ENCODE data around the gene CREB5.

CREB5 gene

GRCh38 chr7:28714459-28715120, 302.3 kb downstream of the CREB5 start:
- no peak for DNase-seq (ENCODE audit: low spot score)

GRCh38 chr7:28717445-28718054, 305.2 kb downstream of the CREB5 start:
- DNase-seq (ENCODE audit: low spot score): no peak

- DNase-seq (ENCODE audit: low spot score): no peak
Measured at GRCh38 chr7:28718055-28718481, 305.8 kb downstream of the CREB5 start.

GRCh38 chr7:28718545-28718944, 306.2 kb downstream of the CREB5 start:
- no peak for DNase-seq (ENCODE audit: low spot score)

GRCh38 chr7:28722684-28723083, 310.4 kb downstream of the CREB5 start:
- DNase-seq (ENCODE audit: low spot score): no peak

GRCh38 chr7:28723336-28723735, 311.0 kb downstream of the CREB5 start:
- DNase-seq (ENCODE audit: low spot score): no peak

GRCh38 chr7:28724563-28724962, 312.2 kb downstream of the CREB5 start:
- no peak for DNase-seq (ENCODE audit: low spot score)

GRCh38 chr7:28725045-28725642, 312.8 kb downstream of the CREB5 start:
- no peak for DNase-seq (ENCODE audit: low spot score)

- no peak for DNase-seq (ENCODE audit: low spot score)
Measured at GRCh38 chr7:28725911-28726310, 313.6 kb downstream of the CREB5 start.

- no peak for DNase-seq (ENCODE audit: low spot score)
Measured at GRCh38 chr7:28726555-28726954, 314.2 kb downstream of the CREB5 start.

GRCh38 chr7:28729281-28729680, 317.0 kb downstream of the CREB5 start:
- DNase-seq (ENCODE audit: low spot score): no peak

GRCh38 chr7:28729727-28730126, 317.4 kb downstream of the CREB5 start:
- peak; percentile 10 for DNase-seq (ENCODE audit: low spot score)

- no peak for DNase-seq (ENCODE audit: low spot score)
Measured at GRCh38 chr7:28731092-28731658, 318.9 kb downstream of the CREB5 start.

- no peak for DNase-seq (ENCODE audit: low spot score)
Measured at GRCh38 chr7:28732071-28732869, 320.0 kb downstream of the CREB5 start.

- no peak for DNase-seq (ENCODE audit: low spot score)
Measured at GRCh38 chr7:28733035-28733434, 320.7 kb downstream of the CREB5 start.

- no peak for DNase-seq (ENCODE audit: low spot score)
Measured at GRCh38 chr7:28738412-28738811, 326.1 kb downstream of the CREB5 start.

- no peak for DNase-seq (ENCODE audit: low spot score)
Measured at GRCh38 chr7:28739128-28739527, 326.8 kb downstream of the CREB5 start.

- DNase-seq (ENCODE audit: low spot score): no peak
Measured at GRCh38 chr7:28739826-28740225, 327.5 kb downstream of the CREB5 start.

- no peak for DNase-seq (ENCODE audit: low spot score)
Measured at GRCh38 chr7:28744951-28745350, 332.6 kb downstream of the CREB5 start.

- DNase-seq (ENCODE audit: low spot score): no peak
Measured at GRCh38 chr7:28745351-28745750, 333.0 kb downstream of the CREB5 start.

- no peak for DNase-seq (ENCODE audit: low spot score)
Measured at GRCh38 chr7:28747404-28747803, 335.1 kb downstream of the CREB5 start.

GRCh38 chr7:28747854-28748253, 335.5 kb downstream of the CREB5 start:
- no peak for DNase-seq (ENCODE audit: low spot score)

Data from RKO (cell line).